HEK293 (cell line): Measurements from ENCODE around the gene CLDN17.

Source experiments
- ZBTB21 ChIP-seq: fragments of 450-650 bp; formaldehyde crosslinking; IDR thresholded peaks from 2 replicates; pipeline ENCODE4 v1.5.1; 2017; ENCODE audit warnings: missing biosample characterization, missing genetic modification characterization
- ZFP69B ChIP-seq: fragments of 450-650 bp; formaldehyde crosslinking; IDR thresholded peaks from 2 replicates; pipeline ENCODE4 v1.5.1; 2016; ENCODE audit warnings: missing biosample characterization, missing genetic modification characterization
- ZNF221 ChIP-seq: fragments of 450-650 bp; formaldehyde crosslinking; IDR thresholded peaks from 2 replicates; pipeline ENCODE4 v1.5.1; 2017; ENCODE audit warnings: missing biosample characterization, missing genetic modification characterization, borderline replicate concordance

DNA sequence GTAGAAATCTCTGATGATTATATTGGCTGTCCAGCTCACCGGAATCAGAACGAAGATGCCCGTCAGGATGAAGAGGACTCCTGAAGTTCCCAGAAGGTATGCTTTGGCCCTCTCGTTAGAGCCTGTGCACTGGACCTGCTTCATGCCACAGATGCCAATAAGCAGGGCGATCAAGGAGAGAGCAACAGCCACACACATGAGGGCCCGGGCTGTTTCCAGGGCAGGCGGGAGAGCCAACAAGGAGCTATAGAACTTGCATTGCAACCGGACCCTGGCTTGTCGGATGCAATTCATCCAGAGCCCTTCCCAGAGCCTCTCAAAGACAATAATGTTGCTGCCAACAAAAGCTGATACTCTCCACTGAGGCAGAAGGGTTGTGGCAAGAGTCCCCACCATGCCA, 434 bp downstream of the CLDN17 start:
- TF ChIP-seq ZBTB21 (tag by site-specific recombination) (no peak), ZFP69B (no peak), ZNF221 (no peak)
